HepG2 (cell line): Measurements from ENCODE around the gene TMC8. TPM values are rescaled to one million over a fixed set of nuclear protein-coding genes. Genes with fewer than 3 reads are reported as not detected.

Experiments used
- AGO2 ChIP-seq: fragments of 200-400 bp; formaldehyde crosslinking; optimal IDR thresholded peaks from 2 replicates; pipeline ENCODE3; 2017; ENCODE audit warnings: mild to moderate bottlenecking, low read depth, low read length, moderate library complexity
- ASH2L ChIP-seq: fragments of 300-600, 200-600 bp; sonication (generic); IDR thresholded peaks from 2 replicates; pipeline ENCODE4 v1.7.0; 2017; ENCODE audit warnings: low read depth, mild to moderate bottlenecking, moderate library complexity, mixed read lengths, low read length; ENCODE audit not compliant: insufficient read length
- CC2D1A ChIP-seq: sonication (generic); formaldehyde crosslinking; IDR thresholded peaks from 2 replicates; pipeline ENCODE4 v1.8.1; 2023; ENCODE audit warnings: mild to moderate bottlenecking, missing genetic modification reagents
- POLR2A ChIP-seq, 2 experiments: IDR thresholded peaks; 2 replicates each; pipeline ENCODE4 v1.6.1; 2011; ENCODE audit warnings: low read depth in 2 of 2, low read length in 2 of 2, mild to moderate bottlenecking in 1 of 2, moderate library complexity in 1 of 2; ENCODE audit not compliant: insufficient read depth in 1 of 2
- ZNF790 ChIP-seq: sonication (generic); formaldehyde crosslinking; IDR thresholded peaks from 2 replicates; pipeline ENCODE4 v1.8.0; 2022; ENCODE audit warnings: missing genetic modification reagents, mild to moderate bottlenecking, borderline replicate concordance
- polyA plus RNA-seq, 8 experiments: library from polyadenylated mRNA; depleted of rRNA in 3 of 8; stranded (reverse) in 7 of 8; unstranded in 1 of 8; fragments of >200 nt; fragmentation: Illumina TruSeq in 4 of 8; extraction: Trizol in 4 of 8; gene quantifications; 2 replicates each; pipeline versions ENCODE4 v1.2.1 to v1.2.3, GENCODE V29; 2011 to 2016; ENCODE audit warnings: low read depth in 4 of 8, missing spikeins in 1 of 8, mixed read lengths in 1 of 8; ENCODE audit not compliant: insufficient read depth in 1 of 8
- total RNA-seq, 5 experiments: library from RNA; depleted of rRNA; stranded (reverse); fragments of >200 nt; fragmentation: Illumina TruSeq; extraction: Trizol; gene quantifications; 2 replicates each; pipeline ENCODE4 v1.2.3, GENCODE V29; 2016; ENCODE audit warnings: low read depth in 1 of 5
- TF ChIP-seq, protein P1 (sequence below): sonication (generic); formaldehyde crosslinking; IDR thresholded peaks from 2 replicates; pipeline ENCODE4 v1.9.0; 2022; ENCODE audit warnings: missing genetic modification reagents, mild to moderate bottlenecking, borderline replicate concordance
- TF ChIP-seq, protein P2 (sequence below), 2 experiments: sonication (generic) in 1 of 2; formaldehyde crosslinking in 1 of 2; IDR thresholded peaks; 2 replicates each; pipeline versions ENCODE4 v1.4.0 to v1.6.1; 2018 to 2020; ENCODE audit warnings: missing genetic modification reagents in 2 of 2, borderline replicate concordance in 1 of 2, low read depth in 1 of 2, mild to moderate bottlenecking in 1 of 2, missing biosample characterization in 1 of 2
- TF ChIP-seq, protein P3 (sequence below): sonication (generic); formaldehyde crosslinking; IDR thresholded peaks from 2 replicates; pipeline ENCODE4 v1.4.0; 2020; ENCODE audit warnings: mild to moderate bottlenecking, missing genetic modification reagents
- TF ChIP-seq, protein P4 (sequence below): sonication (generic); formaldehyde crosslinking; IDR thresholded peaks from 2 replicates; pipeline ENCODE4 v1.4.0; 2020; ENCODE audit warnings: missing genetic modification reagents, borderline replicate concordance
- TF ChIP-seq, protein P5 (sequence below): sonication (generic); formaldehyde crosslinking; IDR thresholded peaks from 2 replicates; pipeline ENCODE4 v1.5.0; 2020; ENCODE audit warnings: missing genetic modification reagents
- TF ChIP-seq, protein P6 (sequence below): sonication (generic); formaldehyde crosslinking; IDR thresholded peaks from 2 replicates; pipeline ENCODE4 v1.8.1; 2023; ENCODE audit warnings: mild to moderate bottlenecking, missing genetic modification reagents

TMC8 gene
- total and polyA plus RNA-seq, 2 of the 13 experiments (the other 11 are each of a cell fraction or from before 2014, with no cell fraction given): 0.53 to 7.8 TPM

DNA sequence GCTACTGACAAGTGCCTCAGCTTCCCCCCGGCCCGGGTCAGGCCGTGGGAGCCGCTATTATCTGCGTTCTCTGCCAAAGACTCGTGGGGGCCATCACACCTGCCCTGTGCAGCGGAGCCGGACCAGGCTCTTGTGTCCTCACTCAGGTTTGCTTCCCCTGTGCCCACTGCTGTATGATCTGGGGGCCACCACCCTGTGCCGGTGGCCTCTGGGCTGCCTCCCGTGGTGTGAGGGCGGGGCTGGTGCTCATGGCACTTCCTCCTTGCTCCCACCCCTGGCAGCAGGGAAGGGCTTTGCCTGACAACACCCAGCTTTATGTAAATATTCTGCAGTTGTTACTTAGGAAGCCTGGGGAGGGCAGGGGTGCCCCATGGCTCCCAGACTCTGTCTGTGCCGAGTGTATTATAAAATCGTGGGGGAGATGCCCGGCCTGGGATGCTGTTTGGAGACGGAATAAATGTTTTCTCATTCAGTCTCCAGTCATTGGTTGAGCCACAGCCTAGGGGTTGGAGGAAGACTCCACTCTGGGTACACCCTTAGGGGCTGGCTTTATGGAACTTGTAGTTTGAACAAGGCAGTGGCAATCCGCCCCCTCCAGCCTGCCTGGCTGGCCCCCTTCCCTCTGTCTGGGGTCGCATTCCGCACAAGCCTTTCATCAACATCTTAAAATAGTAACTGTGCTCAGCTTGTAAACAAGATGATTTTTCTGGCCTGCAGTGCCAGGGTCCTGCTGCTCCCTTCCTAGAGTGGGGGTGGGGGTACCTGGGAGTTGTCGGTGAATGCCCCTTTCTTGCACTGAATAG, 41.9 kb downstream of the TMC8 start (continued):
- TF ChIP-seq, protein P1, sequence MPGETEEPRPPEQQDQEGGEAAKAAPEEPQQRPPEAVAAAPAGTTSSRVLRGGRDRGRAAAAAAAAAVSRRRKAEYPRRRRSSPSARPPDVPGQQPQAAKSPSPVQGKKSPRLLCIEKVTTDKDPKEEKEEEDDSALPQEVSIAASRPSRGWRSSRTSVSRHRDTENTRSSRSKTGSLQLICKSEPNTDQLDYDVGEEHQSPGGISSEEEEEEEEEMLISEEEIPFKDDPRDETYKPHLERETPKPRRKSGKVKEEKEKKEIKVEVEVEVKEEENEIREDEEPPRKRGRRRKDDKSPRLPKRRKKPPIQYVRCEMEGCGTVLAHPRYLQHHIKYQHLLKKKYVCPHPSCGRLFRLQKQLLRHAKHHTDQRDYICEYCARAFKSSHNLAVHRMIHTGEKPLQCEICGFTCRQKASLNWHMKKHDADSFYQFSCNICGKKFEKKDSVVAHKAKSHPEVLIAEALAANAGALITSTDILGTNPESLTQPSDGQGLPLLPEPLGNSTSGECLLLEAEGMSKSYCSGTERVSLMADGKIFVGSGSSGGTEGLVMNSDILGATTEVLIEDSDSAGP: peak; percentile 29; the same call in 1 of the 2 replicates
- TF ChIP-seq, protein P2, sequence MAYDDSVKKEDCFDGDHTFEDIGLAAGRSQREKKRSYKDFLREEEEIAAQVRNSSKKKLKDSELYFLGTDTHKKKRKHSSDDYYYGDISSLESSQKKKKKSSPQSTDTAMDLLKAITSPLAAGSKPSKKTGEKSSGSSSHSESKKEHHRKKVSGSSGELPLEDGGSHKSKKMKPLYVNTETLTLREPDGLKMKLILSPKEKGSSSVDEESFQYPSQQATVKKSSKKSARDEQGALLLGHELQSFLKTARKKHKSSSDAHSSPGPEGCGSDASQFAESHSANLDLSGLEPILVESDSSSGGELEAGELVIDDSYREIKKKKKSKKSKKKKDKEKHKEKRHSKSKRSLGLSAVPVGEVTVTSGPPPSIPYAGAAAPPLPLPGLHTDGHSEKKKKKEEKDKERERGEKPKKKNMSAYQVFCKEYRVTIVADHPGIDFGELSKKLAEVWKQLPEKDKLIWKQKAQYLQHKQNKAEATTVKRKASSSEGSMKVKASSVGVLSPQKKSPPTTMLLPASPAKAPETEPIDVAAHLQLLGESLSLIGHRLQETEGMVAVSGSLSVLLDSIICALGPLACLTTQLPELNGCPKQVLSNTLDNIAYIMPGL (CRISPR knock-in tag; IDR thresholded peaks at IDR 0.05; ENCODE audit: borderline replicate concordance in 1 of 2, low read depth in 1 of 2): 0 out of 4 replicates have a peak, but pooled peaks of 1 of the 2 experiments have one; percentile 29
- TF ChIP-seq, protein P3, sequence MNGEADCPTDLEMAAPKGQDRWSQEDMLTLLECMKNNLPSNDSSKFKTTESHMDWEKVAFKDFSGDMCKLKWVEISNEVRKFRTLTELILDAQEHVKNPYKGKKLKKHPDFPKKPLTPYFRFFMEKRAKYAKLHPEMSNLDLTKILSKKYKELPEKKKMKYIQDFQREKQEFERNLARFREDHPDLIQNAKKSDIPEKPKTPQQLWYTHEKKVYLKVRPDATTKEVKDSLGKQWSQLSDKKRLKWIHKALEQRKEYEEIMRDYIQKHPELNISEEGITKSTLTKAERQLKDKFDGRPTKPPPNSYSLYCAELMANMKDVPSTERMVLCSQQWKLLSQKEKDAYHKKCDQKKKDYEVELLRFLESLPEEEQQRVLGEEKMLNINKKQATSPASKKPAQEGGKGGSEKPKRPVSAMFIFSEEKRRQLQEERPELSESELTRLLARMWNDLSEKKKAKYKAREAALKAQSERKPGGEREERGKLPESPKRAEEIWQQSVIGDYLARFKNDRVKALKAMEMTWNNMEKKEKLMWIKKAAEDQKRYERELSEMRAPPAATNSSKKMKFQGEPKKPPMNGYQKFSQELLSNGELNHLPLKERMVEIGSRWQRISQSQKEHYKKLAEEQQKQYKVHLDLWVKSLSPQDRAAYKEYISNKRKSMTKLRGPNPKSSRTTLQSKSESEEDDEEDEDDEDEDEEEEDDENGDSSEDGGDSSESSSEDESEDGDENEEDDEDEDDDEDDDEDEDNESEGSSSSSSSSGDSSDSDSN (CRISPR knock-in tag): peak; percentile 2; the same call in 1 of the 2 replicates
- TF ChIP-seq, protein P4, sequence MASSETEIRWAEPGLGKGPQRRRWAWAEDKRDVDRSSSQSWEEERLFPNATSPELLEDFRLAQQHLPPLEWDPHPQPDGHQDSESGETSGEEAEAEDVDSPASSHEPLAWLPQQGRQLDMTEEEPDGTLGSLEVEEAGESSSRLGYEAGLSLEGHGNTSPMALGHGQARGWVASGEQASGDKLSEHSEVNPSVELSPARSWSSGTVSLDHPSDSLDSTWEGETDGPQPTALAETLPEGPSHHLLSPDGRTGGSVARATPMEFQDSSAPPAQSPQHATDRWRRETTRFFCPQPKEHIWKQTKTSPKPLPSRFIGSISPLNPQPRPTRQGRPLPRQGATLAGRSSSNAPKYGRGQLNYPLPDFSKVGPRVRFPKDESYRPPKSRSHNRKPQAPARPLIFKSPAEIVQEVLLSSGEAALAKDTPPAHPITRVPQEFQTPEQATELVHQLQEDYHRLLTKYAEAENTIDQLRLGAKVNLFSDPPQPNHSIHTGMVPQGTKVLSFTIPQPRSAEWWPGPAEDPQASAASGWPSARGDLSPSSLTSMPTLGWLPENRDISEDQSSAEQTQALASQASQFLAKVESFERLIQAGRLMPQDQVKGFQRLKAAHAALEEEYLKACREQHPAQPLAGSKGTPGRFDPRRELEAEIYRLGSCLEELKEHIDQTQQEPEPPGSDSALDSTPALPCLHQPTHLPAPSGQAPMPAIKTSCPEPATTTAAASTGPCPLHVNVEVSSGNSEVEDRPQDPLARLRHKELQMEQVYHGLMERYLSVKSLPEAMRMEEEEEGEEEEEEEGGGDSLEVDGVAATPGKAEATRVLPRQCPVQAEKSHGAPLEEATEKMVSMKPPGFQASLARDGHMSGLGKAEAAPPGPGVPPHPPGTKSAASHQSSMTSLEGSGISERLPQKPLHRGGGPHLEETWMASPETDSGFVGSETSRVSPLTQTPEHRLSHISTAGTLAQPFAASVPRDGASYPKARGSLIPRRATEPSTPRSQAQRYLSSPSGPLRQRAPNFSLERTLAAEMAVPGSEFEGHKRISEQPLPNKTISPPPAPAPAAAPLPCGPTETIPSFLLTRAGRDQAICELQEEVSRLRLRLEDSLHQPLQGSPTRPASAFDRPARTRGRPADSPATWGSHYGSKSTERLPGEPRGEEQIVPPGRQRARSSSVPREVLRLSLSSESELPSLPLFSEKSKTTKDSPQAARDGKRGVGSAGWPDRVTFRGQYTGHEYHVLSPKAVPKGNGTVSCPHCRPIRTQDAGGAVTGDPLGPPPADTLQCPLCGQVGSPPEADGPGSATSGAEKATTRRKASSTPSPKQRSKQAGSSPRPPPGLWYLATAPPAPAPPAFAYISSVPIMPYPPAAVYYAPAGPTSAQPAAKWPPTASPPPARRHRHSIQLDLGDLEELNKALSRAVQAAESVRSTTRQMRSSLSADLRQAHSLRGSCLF: no peak
- TF ChIP-seq ZNF790: no peak
- TF ChIP-seq, protein P5, sequence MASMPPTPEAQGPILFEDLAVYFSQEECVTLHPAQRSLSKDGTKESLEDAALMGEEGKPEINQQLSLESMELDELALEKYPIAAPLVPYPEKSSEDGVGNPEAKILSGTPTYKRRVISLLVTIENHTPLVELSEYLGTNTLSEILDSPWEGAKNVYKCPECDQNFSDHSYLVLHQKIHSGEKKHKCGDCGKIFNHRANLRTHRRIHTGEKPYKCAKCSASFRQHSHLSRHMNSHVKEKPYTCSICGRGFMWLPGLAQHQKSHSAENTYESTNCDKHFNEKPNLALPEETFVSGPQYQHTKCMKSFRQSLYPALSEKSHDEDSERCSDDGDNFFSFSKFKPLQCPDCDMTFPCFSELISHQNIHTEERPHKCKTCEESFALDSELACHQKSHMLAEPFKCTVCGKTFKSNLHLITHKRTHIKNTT: no peak
- TF ChIP-seq CC2D1A (CRISPR knock-in tag): no peak
- TF ChIP-seq ASH2L: no peak
- TF ChIP-seq AGO2: peak; percentile 85
- TF ChIP-seq, protein P6, sequence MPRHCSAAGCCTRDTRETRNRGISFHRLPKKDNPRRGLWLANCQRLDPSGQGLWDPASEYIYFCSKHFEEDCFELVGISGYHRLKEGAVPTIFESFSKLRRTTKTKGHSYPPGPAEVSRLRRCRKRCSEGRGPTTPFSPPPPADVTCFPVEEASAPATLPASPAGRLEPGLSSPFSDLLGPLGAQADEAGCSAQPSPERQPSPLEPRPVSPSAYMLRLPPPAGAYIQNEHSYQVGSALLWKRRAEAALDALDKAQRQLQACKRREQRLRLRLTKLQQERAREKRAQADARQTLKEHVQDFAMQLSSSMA (CRISPR knock-in tag): 0 out of 2 replicates have a peak, but pooled peaks have one; percentile 29
- peak; percentile 12 to 39; a peak in 1 of 4 replicates for TF ChIP-seq POLR2A (IDR thresholded peaks at IDR 0.05; ENCODE audit: insufficient read depth in 1 of 2, low read depth in 2 of 2, low read length in 2 of 2)
